NCI-H146 (cell line): Measurements from ENCODE around the gene MKI67.

Experiments used
- DNase-seq: peaks from one replicate; lab custom pipeline; 2025; lab: John Stamatoyannopoulos, UW

MKI67 gene

DNA sequence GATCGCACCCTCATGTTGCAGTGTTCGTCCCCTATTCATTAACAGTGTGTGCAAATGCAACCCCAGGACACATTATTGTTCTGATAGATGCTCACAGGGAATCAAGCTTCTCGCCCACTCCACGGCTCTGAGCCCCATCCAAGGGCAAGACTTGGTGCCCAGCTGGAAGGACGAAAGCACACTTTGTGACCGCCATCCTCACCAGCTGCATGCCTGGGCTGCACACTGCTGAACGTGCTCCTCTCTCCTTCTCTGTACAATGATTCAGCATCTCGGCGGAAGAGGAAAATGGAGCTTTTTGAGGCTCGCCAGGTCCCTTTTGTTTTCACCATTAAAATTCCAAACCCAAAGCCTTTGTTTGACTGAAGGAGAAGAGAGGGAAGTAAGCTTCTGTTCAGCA, 41.9 kb downstream of the MKI67 start:
- DNase-seq = no peak

GRCh38 chr10:128083191-128083895, 42.9 kb downstream of the MKI67 start:
- DNase-seq = no peak

GRCh38 chr10:128081720-128082119, 44.5 kb downstream of the MKI67 start:
- no peak for DNase-seq

GRCh38 chr10:128081222-128081621, 45.0 kb downstream of the MKI67 start:
- DNase-seq = no peak

GRCh38 chr10:128080641-128081040, 45.6 kb downstream of the MKI67 start:
- no peak for DNase-seq

- DNase-seq = peak; percentile 36
Measured at GRCh38 chr10:128080231-128080630, 46.0 kb downstream of the MKI67 start.

- peak; percentile 17 for DNase-seq
Measured at GRCh38 chr10:128078136-128078969, 47.9 kb downstream of the MKI67 start.

GRCh38 chr10:128077155-128077875, 48.9 kb downstream of the MKI67 start:
- peak; percentile 6 for DNase-seq

DNA sequence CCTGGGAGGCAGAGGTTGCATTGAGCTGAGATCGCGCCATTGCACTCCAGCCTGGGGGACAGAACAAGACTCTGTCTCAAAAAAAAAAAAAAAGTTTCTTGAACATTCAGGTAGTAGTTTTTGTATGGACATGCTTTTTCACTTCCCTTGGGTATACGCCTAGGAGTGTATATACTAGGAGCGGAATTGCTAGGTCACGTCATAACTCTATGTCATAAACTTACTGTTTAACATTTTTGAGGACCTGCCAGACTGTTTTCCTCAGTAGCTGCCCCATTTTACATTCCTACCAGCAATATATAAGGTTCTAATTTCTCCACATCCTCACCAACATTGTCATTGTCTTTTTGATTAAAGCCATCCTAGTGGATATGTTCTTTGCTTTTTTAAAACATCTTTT, 51.6 kb downstream of the MKI67 start:
- no peak for DNase-seq

GRCh38 chr10:128073890-128074289, 52.3 kb downstream of the MKI67 start:
- no peak for DNase-seq

GRCh38 chr10:128072941-128073645, 53.1 kb downstream of the MKI67 start:
- DNase-seq = no peak

DNA sequence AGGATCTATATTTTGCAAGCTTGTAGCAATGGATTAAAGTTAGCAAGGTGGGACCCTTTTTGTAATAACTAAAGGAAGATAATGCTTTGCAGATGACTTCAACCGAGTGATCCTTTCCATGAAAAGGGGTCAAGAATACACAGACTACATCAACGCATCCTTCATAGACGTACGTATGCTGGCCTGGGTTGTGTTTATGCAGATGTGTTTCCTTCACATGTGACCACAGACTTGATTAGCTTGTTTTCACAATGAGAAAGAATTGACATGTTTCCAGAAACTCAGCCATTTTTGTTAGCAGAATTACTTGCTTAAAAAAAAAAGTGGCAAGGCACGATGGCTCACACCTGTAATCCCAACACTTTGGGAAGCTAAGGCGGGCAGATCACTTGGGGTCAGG, 54.2 kb downstream of the MKI67 start:
- no peak for DNase-seq

GRCh38 chr10:128071417-128071782, 54.8 kb downstream of the MKI67 start:
- no peak for DNase-seq

GRCh38 chr10:128070721-128071416, 55.4 kb downstream of the MKI67 start:
- no peak for DNase-seq

DNA sequence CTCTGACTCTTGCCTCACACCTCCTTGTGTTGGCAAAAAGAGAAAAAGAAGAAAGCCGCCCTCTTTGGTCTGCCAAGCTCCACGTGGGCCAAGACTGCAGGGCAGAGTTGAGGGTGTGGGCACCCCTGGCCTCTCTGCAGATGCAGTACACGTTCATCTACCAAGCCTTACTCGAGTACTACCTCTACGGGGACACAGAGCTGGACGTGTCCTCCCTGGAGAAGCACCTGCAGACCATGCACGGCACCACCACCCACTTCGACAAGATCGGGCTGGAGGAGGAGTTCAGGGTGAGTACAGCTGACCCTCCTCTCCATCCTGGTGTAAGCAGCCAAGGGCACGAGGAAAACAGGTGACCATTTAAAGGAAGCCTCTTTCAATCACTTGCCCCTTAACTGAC, 56.1 kb downstream of the MKI67 start:
- DNase-seq = no peak

DNA sequence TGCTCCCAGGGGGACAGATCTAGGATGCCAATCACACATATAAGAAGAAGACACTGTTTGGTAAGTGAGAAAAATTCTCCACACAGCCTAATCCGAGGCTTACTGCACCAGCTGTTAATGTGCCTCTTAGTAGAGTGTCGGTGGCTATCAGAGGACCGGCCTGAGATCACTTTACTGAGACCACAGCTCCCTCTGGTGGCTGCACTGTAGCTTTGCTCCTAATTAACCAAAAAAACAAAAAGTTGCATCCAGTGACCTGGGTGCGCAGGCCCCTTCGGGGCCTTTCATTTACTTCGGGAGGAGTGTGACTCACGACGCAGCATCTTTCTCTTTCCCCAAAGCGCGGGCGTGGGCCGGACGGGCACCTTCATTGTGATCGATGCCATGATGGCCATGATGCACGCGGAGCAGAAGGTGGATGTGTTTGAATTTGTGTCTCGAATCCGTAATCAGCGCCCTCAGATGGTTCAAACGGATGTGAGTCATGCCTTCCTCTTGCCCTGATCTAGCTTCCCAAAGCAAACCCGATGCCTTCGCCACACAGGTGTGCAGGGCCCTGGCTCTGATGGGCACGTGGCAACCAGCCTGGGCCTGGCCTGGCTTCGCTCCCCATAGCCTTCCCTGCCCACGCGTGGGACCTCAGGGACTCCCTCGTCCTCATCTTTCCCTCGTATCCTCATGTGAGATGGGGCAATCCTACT, 56.7 kb downstream of the MKI67 start:
- peak; percentile 69 for DNase-seq

DNA sequence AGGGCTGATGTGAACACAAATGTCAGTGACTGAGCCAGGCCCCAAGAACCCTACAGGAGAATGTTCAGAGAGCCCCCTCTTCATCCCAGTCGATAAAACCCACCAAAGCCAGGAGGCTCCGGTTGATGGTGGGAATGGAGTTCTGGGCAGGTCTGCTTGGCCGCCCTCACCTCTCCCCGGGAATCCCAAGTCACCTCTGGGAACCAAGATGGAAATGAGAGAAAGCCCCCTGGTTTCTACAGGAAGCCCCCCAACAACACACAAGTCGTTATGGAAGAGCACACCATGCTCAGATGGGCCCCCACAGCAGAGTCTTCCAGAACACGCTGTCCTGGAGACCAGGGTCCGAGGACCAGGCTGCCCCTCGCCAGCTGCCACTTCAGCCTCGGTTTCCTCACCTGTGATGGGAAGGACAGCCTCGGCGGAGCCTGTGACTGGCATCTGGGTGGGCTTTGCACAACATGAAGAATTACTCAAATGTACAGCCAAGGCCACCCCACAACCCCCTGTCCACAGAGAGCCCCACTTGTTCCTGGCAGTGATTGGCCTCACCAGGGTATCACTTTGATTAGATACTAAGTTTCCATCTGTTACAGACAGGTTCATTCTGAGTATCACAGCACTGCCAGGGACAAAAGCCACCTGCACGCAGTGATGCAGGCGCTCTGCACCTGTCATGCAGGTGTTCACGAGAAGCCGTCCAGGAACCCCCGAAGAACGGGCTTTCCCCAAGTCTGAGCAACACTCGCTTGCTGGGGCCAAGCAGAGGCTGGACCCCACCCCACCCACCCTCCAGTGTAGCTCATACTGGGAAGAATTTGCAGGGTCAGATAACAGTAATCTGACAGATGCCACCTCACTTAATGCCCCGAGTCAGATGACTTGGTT, 57.6 kb downstream of the MKI67 start:
- peak; percentile 33 for DNase-seq

- DNase-seq = no peak
Measured at GRCh38 chr10:128067691-128068397, 58.4 kb downstream of the MKI67 start.

DNA sequence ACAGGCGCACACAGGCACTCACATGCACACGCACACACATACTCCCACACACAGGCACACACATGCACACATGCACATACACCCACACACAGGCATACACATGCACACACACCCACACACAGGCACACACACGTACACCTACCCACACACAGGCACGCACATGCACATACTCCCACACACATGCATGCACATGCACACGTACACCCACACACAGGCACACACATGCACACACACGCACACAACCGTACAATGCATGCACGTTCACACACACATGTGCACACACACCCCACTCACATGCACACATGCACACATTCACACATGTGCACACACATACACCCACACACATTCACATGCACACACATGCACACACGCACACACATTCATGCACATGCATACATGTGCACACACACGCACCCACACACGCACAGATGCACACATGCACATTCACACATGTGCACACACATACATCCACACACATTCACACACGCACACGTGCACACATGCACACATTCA, 59.3 kb downstream of the MKI67 start:
- no peak for DNase-seq
